NCI-H2029 (cell line): Measurements from ENCODE around the gene SHLD1.

Experiments
- DNase-seq: peaks from one replicate; lab custom pipeline; 2025; lab: John Stamatoyannopoulos, UW

SHLD1 gene

GRCh38 chr20:5848711-5849505, 98.7 kb downstream of the SHLD1 start:
- DNase-seq, result no peak

GRCh38 chr20:5855939-5856338, 105.7 kb downstream of the SHLD1 start:
- DNase-seq, result no peak

GRCh38 chr20:5859608-5860007, 109.4 kb downstream of the SHLD1 start:
- DNase-seq, result no peak

- DNase-seq, result no peak
These were observed 112.5 kb downstream of the SHLD1 start for GRCh38 chr20:5862703-5863039.

- DNase-seq, result no peak
These were observed 113.0 kb downstream of the SHLD1 start for GRCh38 chr20:5863040-5863833.

- no peak for DNase-seq
These were observed 114.2 kb downstream of the SHLD1 start for GRCh38 chr20:5864428-5864827.

GRCh38 chr20:5864873-5865587, 114.8 kb downstream of the SHLD1 start:
- DNase-seq, result no peak

- no peak for DNase-seq
These were observed 115.4 kb downstream of the SHLD1 start for GRCh38 chr20:5865604-5866003.

GRCh38 chr20:5870568-5870981, 120.4 kb downstream of the SHLD1 start:
- DNase-seq, result no peak

- no peak for DNase-seq
These were observed 121.5 kb downstream of the SHLD1 start for GRCh38 chr20:5871459-5872410.

- DNase-seq, result no peak
These were observed 126.9 kb downstream of the SHLD1 start for GRCh38 chr20:5877128-5877527.

GRCh38 chr20:5880326-5880725, 130.1 kb downstream of the SHLD1 start:
- DNase-seq, result no peak

GRCh38 chr20:5881703-5882102, 131.5 kb downstream of the SHLD1 start:
- DNase-seq, result no peak

- DNase-seq, result no peak
These were observed 132.0 kb downstream of the SHLD1 start for GRCh38 chr20:5882166-5882565.

- DNase-seq, result no peak
These were observed 134.5 kb downstream of the SHLD1 start for GRCh38 chr20:5884465-5885335.

GRCh38 chr20:5885866-5886265, 135.7 kb downstream of the SHLD1 start:
- no peak for DNase-seq

- DNase-seq, result peak; percentile 43
These were observed 136.6 kb downstream of the SHLD1 start for GRCh38 chr20:5886788-5887187.

- no peak for DNase-seq
These were observed 137.2 kb downstream of the SHLD1 start for GRCh38 chr20:5887386-5887785.

GRCh38 chr20:5888041-5888440, 137.8 kb downstream of the SHLD1 start:
- no peak for DNase-seq

GRCh38 chr20:5890773-5891441, 140.7 kb downstream of the SHLD1 start:
- no peak for DNase-seq
